KOPT-K1 (cell line): Measurements from ENCODE around the gene ADCY10.

Experiments
- H3K27ac ChIP-seq: fragments of 200-600 bp; sonication (generic); 2 replicates; pipeline ENCODE4 v1.5.1; 2016; ENCODE audit warnings: antibody characterized with exemption, mild to moderate bottlenecking, low read depth, low read length; ENCODE audit not compliant: poor library complexity, severe bottlenecking
- H3K36me3 ChIP-seq: fragments of 200-600 bp; sonication (generic); 2 replicates; pipeline ENCODE4 v1.5.1; 2017; ENCODE audit warnings: antibody characterized with exemption, mild to moderate bottlenecking, low read length, moderate library complexity; ENCODE audit not compliant: insufficient read depth
- H3K9me3 ChIP-seq: fragments of 200-600 bp; sonication (generic); 2 replicates; pipeline ENCODE4 v1.5.1; 2017; ENCODE audit warnings: antibody characterized with exemption, low read length, mild to moderate bottlenecking; ENCODE audit not compliant: insufficient read depth, poor library complexity, severe bottlenecking

The ADCY10 gene

DNA sequence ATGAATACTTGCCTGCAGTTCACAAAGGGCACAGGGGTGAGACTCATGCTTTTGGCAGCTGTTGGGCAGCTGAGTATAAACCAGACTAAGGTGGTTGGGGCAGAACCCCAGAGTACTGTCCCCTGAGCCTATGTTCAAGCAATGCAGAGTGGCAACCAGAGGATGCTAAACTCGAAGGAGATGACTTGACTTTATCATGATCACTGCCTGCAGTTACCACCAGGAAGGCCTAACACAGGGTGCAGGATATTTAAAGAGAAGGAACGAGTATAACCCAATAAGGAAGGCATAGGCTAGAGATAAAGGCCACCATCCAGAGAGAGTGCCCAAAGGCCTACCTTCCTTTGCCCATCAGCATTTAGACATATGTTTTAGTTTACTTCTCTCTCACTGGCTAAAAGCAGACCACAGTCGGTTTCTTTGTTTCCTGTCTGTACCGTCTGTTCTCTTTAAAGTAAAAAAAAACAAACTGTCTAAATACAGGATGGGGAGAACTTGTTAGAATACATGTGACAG, 108.8 kb downstream of the ADCY10 start:
- H3K27ac ChIP-seq, result peak overlapping the region; percentile 97
- no peaks in the 10 kb centered on the region for H3K36me3 ChIP-seq
- H3K9me3 ChIP-seq, result peaks cover 19% of the 10 kb centered on the region

DNA sequence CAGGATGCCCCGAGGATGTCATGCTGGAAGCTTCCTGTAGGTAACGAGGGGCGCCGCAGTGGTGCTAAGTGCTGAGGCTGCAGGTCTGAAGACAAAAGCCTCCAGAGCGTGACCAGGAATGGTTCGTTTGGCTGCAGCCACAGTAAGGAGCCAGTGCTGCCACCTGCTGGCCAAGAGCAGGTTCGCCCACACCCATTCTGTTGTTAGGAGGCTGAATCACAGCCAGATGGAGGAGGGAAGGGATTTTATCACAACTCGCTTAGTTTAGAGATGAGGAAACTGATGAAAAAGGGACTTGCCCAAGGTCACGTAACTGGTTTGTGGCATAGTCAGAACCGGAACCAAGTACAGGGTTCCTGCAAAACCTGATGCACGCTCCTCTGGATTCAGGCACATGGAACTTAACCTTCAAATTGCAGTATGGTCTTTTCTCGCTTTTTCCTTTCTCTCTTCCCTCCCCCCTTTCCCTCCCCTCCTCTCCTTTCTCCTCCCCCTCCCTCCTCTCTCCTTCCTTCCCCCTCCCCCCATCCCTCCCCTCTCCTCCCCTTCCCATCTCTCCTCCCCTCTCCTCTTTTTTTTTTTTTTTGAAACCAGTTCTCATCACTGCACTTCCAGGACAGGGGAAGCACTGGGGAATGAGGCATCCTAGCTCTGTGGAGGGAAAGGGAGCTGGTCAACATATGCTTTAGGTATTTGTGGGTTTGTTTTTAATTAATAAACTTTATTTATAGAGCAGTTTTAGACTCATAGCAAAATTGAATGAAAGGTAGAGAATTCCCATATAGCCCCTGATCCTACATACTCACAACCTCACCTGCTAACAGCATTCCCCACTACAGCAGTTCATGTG, 110.4 kb downstream of the ADCY10 start:
- H3K27ac ChIP-seq, result peak overlapping the region; percentile 97
- no peaks in the 10 kb centered on the region for H3K36me3 ChIP-seq
- H3K9me3 ChIP-seq, result peaks cover 19% of the 10 kb centered on the region

DNA sequence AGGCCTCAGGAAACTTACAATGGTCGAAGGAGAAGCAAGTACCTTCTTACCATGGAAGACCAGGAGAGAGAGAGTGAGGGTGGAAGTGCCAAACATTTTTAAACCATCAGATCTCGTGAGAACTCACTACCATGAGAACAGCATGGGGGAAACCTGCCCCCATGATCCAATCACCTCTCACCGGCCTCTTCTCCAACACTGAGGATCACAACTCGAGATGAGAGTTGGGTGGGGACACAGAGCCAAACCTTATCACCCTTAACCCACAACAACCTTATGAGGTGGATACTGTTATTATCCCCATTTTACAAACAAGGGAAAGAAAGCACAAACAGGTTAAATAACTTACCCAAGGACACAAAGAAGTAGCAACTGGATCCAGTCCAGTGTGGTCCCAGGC, 111.7 kb downstream of the ADCY10 start:
- Histone ChIP-seq H3K9me3 (peaks cover 19% of the 10 kb centered on the region), H3K36me3 (no peaks in the 10 kb centered on the region), H3K27ac (no peak overlapping the region)

DNA sequence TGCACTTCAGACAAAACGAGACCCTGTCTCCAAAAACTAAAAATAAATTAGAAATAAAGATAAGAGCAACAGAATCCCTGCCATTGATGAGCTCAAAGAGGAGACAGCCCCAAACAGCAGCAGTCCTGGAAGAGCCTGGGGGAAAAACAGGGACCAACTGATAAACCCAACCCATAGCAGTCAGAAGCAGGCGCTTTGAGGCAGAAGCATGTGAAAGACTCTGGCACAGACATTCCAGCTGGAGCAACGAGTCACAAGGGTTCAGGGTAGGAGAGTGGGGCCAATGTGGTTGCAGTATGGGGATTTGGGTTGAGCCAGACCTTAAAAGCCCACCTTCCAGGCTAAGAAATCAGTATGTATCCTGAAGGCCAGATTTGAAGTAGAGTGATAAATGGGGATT, 113.7 kb downstream of the ADCY10 start:
- Histone ChIP-seq H3K36me3 (no peaks in the 10 kb centered on the region), H3K9me3 (peaks cover 7% of the 10 kb centered on the region), H3K27ac (no peak overlapping the region)

DNA sequence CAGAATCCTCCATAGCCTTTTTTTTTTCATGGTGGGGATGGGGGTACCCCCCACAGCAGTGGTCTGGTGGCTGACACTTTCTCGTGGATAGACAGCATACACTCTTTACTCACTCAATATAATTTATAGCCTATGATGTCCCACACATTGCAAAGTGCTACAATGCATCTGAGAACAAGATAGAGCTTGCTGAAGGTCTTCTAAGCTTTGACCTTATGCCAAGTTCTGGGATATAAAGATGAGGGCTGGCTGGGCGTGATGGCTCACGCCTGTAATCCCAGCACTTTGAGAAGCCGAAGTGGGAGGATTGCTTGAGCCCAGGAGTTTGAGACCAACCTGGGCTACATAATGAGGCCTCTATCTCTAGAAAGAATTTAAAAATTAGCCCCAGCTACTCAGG, 114.2 kb downstream of the ADCY10 start:
- Histone ChIP-seq H3K27ac (no peak overlapping the region), H3K9me3 (peaks cover 7% of the 10 kb centered on the region), H3K36me3 (no peaks in the 10 kb centered on the region)

DNA sequence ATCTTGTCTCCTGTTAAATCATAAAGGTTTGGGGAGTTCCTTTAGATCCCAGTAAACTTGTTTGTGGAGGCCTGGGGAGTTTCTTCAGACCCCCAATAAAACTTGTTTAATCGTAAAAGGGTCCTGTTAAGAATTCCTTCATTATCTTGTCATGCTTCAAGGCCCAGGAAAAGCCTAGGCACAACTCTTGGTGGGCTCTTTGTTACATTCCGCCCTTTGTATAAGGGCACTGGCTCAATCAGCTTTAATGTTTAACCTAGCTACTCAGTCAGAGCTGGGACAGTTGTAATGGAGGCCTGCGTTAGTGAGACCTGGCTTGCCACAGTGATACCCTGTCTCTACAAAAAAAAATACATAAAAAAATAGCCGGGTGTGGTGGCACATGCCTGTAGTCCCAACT, 115.0 kb downstream of the ADCY10 start:
- Histone ChIP-seq H3K9me3 (peaks cover 7% of the 10 kb centered on the region), H3K27ac (no peak overlapping the region), H3K36me3 (no peaks in the 10 kb centered on the region)

DNA sequence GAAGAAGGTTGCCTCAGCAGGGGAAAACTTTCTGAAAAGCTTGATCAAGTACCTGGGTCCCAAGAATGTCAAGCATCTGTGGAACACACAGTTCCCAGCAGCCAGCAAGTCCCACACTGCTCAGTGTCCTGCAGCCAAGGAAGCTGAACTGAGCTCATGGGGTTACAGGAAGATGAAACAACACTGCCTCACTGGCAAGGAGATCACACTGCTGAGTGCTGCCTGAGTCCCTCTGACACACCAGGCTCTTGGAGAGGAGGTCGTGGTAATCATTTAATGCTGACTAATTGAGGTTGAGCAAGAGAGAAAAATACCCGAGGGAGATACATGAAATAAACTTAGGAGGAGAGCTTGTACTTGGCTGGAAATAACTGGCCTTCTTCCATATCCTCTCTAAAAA, 116.9 kb downstream of the ADCY10 start:
- H3K27ac ChIP-seq, result peak overlapping the region; percentile 31
- no peaks in the 10 kb centered on the region; the same call in 1 of the 2 replicates for H3K36me3 ChIP-seq
- H3K9me3 ChIP-seq, result peaks cover under 1% of the 10 kb centered on the region

DNA sequence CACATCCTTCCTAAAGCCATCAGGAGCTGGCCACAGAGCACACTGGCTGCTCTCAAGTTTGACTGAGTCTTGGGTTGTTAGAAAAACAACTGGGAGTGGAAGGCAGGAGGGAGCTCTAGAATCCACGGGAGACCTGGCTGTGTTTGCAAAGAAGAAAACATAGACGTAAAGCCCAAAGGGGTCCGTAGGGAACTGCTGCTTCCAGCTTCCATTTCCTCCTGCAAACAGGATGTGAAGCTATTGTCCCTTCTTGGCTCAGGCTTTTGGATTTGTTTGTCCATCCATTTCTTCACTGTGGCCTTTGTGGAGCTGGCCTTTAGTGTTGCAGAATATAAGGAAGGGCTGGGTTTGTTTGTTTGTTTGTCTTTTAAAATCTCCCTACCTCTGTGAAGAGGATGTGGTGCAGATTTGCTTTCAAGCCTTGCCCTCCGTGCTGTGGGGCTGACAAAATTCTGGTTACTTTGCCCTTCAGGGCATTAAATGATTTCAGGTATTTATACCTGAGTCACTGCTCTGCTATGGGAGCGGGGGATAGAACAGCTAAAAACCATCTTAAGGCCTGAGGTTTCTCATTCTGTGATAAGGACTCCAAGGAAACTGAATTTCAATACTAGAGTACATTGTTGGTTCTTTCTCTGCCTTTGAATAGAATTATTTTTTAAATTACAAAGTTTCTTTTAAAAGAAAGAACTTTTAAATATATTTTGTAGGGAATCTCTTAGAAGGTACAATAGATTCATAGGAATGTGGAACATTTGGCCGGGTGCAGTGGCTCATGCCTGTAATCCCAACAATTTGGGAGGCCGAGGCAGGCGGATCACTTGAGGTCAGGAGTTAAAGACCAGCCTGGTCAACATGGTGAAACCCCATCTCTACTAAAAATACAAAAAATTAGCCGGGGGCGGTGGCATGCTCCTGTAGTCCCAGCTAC, 117.9 kb downstream of the ADCY10 start:
- no peaks in the 10 kb centered on the region for H3K9me3 ChIP-seq
- peaks cover 2% of the 10 kb centered on the region; the same call in 1 of the 2 replicates for H3K36me3 ChIP-seq
- H3K27ac ChIP-seq, result no peak overlapping the region

DNA sequence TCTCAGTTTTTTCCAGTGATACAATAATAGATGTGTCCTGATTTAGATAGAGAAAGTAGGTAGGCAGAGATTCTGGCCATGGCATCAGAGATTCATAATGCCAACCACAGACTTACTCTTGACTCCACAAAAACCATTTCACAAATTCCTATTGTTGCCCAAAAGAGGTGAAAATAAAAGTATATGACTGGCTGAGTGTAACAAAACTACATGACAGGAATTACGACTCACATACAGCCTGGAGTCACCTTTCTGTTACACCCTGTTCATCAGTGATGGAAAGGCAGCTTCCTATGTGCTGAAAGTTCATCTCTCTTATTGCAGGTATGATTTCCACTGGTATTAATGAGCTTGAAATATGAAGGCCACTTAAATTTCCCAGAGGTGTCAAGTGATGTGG, 119.9 kb downstream of the ADCY10 start:
- Histone ChIP-seq H3K36me3 (peaks cover 22% of the 10 kb centered on the region), H3K9me3 (no peaks in the 10 kb centered on the region), H3K27ac (no peak overlapping the region)

DNA sequence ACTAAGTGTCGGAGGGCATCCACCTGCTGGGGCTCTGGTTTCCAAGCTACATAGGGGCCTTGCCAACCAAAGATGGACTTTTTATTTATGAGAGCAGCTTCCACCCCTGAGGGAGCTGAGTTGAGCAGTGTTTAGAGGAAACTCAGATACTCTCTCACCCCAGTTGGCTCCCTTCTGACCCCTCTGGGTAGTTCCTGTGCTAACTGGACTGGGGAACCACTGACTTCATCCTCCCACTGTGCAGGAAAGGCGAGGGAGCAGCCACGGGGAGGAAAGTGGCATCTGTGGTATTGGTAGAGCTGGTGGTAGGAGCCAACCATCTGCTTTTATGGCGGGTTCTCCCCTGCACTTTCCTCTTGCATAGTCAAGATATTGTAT, 121.8 kb downstream of the ADCY10 start:
- H3K36me3 ChIP-seq, result peaks cover 41% of the 10 kb centered on the region
- no peak overlapping the region for H3K27ac ChIP-seq
- no peaks in the 10 kb centered on the region for H3K9me3 ChIP-seq

DNA sequence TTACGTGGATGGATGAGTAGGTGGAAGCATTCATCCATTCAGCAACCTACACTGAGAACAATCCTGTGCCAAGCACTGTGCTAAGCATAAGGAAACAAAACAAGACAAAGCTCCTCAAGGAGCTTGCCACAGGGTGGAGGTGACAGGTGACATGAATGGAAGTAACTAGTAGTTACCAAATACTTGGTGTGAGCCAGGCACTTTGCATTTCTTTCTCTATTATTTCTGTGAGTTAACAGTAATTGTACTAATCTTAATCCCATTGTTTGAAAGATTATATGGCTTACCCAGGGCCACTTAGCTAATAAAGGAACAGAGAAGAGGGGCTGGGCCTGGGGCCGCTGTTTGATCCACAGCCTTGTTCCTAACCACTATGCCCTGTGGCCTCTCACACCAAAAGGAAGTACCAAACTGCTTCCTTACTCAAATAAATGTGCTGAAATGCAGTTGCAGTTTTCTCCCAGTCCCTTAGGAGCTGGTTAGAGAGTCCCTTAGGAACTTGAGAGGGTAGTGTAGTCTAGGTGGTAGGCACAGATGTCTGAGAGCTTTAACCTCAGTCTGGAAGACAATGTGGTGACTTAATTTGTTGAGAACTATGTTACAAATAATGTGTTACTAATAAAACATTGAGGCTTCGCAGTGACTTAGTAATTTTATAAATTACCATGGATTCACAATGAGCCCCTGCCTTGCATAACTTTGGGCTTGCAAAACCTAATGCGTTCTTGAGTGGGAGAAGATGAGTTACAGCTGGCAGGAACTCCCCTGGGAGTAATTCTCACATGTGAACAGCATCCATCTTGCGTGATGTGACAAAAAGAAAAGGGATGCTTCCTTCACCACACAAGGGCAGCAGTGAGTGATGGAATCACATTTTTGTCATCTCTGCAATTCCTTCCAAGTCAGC, 122.4 kb downstream of the ADCY10 start:
- H3K27ac ChIP-seq, result peak overlapping the region; percentile 21
- peaks cover 47% of the 10 kb centered on the region for H3K36me3 ChIP-seq
- H3K9me3 ChIP-seq, result no peaks in the 10 kb centered on the region

DNA sequence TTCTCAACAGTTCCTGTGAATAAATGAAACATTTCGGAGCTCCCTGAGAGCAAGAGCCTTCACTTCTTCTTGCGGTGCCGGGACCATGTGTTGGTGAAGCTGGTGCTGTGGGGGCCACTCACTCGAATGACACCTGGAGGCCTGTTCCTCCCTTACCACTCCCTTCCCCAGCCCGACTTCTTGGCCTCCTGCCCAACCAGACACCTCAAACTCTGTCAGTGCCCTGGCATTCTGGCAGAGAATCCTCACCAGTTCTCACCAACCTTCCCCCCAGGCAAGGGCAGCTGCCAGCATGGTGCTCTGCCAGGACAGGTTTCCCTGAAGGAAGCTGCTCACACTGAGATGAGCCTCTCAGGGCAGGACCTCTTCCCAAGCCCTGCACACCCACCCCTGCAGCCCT, 123.8 kb downstream of the ADCY10 start:
- H3K36me3 ChIP-seq, result peaks cover 53% of the 10 kb centered on the region
- no peaks in the 10 kb centered on the region for H3K9me3 ChIP-seq
- H3K27ac ChIP-seq, result no peak overlapping the region

DNA sequence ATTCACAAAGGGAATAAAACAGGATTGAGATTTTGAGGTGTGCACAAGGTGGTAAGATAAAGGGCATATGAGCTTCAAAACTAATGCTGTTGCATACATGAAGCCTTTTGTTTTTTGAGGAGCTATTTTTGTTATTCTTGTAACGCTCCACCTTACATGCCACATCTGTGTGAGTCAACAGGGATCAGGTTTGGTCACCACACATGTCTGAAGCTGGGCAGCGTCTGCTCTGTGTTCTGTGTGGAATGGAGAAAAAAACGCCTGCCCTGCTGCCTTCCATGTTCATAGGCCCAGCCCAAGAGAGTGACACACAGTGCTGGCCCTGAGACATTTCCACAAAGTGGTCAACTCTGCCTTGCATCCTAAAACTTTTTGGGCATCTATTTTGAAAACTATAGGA, 124.4 kb downstream of the ADCY10 start:
- Histone ChIP-seq H3K9me3 (no peaks in the 10 kb centered on the region), H3K36me3 (peaks cover 57% of the 10 kb centered on the region), H3K27ac (no peak overlapping the region)

DNA sequence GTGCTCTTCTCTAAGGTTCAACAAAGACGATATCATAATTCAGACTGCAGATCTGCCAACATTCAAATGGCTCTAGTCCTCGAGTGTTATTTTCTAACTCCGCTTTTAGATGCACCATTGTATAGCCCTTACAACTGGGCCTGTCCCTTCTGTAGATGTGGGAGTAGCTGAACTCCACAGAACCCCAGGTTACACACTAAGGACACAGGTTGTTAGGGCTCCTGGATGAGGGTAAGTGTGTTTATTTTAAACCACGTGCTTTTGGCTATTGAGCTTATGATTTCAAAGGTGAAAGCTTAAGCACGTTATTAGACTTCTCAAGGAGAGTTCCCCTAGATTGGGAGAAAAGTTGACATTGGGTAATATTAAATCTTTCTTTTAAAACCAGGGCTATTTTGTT, 127.4 kb downstream of the ADCY10 start:
- Histone ChIP-seq H3K36me3 (peaks cover 57% of the 10 kb centered on the region), H3K27ac (no peak overlapping the region), H3K9me3 (peaks cover 4% of the 10 kb centered on the region)
